Measurements from ENCODE around the gene PTPN11.
"Not testable (repeated sequence)": the region's sequence is repeated elsewhere in the genome, so short reads cannot be mapped to it uniquely, and the experiment has no call there.

PTPN11 gene

DNA sequence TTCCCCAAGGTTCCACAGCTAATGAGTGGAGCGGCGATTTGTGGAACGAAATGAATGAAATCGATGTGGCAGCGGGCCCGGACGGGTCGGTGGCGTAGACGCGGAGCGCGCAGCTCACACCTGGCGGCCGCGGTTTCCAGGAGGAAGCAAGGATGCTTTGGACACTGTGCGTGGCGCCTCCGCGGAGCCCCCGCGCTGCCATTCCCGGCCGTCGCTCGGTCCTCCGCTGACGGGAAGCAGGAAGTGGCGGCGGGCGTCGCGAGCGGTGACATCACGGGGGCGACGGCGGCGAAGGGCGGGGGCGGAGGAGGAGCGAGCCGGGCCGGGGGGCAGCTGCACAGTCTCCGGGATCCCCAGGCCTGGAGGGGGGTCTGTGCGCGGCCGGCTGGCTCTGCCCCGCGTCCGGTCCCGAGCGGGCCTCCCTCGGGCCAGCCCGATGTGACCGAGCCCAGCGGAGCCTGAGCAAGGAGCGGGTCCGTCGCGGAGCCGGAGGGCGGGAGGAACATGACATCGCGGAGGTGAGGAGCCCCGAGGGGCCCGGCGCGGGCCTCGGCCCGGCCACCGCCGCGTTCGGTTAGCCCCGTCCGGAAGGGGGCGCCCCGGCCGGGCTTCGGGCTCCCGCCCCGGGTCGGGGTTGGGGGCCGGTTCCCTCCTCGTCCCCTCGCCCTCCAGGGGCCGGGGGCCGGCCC is at the start of gene PTPN11:
Gene PTPN11 (plus strand): TSS at position 340 of the 689 bp plus-strand sequence. CDS start 165 bp downstream, at position 505.
- peak in 54 of 56 donors; percentile 49 to 95 (median 82) for DNase-seq

DNA sequence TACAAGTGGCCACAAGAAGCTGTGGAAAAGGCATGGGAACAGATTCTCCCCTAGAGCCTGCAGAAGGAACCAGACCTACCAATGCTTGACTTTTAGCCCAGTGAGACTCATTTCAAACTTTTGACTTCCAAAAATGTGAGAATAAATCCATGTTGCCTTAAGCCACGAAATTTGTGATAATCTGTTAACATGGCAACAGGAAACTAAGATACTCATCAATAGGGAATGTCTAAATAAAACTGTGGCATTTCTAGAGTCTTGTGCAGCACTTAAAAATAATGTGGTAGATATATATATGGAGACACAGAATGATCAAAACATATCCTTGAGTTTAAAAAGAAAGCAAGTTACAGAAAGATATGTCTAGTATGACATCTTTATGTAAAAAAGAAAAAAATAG is 48.5 kb upstream of the PTPN11 start:
- no peak for DNase-seq

- no peak for DNase-seq
These were observed 47.8 kb upstream of the PTPN11 start for GRCh38 chr12:112370868-112371510.

DNA sequence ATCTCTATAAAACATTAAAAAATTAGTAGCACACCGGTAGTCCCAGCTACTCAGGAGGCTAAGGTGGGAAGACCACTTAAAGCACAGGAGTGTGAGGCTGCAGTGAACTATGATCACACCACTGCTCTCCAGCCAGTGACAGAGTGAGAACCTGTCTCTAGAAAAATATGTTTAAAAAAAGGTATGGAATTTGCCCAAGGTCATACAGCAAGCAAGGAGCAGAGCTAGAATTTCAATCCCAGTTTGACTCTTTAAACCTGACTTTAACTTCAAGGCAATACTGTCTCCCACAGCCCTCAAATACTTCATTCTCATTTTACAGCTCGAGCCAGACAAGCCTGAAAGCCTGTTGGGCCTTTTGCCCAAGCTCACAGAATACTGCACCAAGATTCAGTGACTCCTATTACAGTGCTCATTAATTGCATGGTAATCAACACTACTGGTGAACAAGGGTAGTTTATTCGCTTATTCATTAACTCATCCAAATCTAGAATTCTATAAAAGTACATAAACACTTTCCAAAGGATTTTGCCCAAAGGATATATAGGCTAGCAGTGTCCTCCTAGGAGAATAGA is 44.5 kb upstream of the PTPN11 start:
- no peak for DNase-seq

GRCh38 chr12:112375105-112375504 is 43.6 kb upstream of the PTPN11 start:
- DNase-seq = no peak

- peak in 23 of 56 donors; percentile 2 to 58 (median 25) for DNase-seq
These were observed 37.9 kb upstream of the PTPN11 start for GRCh38 chr12:112380663-112381405.

DNA sequence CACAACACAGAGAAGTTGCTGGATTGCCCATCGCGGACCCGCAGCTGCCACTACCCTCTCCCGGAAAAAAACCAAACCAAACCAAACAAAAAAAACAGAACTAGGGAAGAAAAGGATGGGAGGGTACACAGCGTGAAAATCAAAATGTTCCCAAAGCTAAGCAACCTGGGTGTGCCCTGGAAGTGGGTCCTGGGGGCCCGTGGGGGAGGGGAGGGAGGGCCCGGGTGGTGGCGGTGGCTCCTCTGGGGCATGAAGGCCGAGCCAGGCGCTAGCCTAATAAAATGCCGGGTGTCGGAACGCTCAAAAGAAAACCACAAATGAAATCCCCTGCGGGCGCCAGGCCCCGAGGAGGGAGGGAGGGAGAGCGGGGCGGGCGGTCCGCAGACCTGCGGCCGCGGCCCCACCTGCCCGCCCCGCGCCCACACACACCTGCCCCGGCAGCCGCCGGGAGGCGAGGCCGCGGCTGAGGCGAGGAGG is 37.3 kb upstream of the PTPN11 start:
- peak in 22 of 56 donors; percentile 5 to 45 (median 34) for DNase-seq

DNA sequence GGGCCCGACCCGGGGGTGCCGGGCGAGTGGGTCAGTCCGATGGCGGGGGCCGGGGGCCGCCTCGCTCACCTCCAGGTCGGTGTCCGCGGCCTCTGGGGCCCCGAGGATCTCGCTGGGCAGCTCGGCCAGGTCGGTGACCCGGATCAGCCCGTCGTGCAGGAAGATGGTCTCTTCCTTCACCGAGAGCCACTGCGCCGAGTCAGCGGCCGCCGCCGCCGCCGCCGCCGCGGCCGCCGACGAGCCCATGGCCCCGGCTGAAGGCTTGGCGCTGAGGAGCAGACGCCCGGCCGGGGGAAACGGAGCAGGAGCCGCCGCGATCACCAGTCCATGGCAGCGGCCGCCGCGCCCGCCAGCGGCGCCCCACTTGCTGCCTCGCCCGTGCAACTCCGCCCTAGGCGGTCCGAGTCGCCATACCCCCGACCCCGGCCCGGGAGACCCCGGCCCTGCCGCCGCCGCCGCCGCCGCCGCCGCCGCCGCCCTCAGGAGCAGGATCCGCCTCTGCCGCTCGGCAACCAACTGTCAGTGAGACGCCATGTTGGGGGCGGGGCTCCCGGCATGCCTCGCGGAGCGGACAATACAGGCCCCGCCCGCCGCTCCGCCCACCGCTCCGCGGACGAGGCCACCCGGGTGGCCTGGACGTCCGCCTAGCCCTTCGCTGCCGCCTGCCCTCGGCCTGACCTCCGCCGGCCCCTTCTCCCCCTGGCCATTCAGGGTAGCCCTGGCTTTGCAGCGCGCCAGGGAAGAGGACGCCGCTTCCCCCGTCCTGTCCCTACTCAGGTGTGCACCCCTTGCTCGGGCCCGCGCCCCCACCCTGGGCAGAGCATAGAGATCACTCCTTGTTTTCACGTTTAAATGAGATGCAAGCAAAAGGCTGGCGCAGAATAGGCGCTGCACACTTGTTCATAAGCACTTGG is 36.6 kb upstream of the PTPN11 start, which contains the start of gene HECTD4:
Gene HECTD4 (minus strand): TSS at position 549 of the 914 bp plus-strand sequence. CDS start 303 bp downstream, at position 246.
- DNase-seq = peak; percentile 42 to 97 (median 88)

DNA sequence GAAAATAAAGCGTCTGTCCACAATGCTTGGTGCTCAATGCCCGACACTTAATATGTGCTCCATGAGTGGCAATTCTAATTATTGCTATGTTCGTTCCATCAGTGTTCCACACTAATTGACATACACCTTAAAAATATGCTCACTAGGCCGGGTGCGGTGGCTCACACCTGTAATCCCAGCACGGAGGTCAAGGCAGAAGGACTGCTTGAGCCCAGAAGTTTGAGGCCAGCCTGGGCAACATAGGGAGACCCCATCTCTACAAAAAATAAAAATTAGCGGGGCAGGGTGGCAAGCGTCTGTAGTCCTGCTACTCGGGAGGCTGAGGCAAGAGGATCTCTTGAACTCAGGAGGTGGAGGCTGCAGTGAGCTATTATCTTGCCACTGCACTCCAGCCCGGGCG is 35.9 kb upstream of the PTPN11 start:
- DNase-seq = peak in 1 of 56 donors; percentile 31

DNA sequence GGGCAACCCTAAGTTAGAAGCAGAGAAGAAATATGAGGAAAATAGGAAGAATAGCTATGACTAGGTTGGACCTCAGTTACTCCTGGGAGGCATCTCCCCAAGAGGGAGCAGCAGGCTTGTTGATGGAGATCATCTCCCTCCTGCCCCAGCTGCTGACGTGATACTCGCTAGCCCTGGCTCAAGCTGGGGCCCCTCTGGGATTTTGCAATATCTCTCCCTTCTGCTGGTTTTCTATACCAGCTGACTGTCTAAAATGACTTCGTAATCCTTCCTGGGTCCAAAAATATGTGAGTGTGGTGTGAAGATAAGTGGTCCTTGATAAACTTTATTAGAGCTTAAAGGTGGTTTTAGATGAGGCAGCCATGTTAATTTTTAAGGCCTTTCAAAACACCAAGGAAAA is 32.0 kb upstream of the PTPN11 start:
- DNase-seq = no peak

DNA sequence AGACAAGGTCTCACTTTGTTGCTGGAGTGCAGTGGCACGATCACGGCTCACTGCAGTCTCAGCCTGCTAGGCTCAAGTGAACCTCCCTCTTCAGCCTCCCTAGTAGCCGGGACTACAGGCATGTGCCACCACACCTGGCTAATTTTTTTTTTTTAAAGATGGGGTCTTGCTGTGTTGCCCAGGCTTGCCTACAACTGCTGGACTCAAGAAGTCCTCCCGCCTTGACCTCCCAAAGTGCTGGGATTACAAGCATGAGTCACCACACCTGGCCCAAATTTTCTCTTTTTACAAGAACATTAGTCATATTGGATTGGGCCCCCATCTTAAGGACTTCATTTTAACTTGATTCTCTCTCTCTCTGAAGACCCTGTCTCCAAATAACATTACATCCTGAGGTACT is 29.5 kb upstream of the PTPN11 start:
- DNase-seq = no peak

- not testable (repeated sequence) for DNase-seq
These were observed 28.7 kb upstream of the PTPN11 start for GRCh38 chr12:112389922-112390654.

DNA sequence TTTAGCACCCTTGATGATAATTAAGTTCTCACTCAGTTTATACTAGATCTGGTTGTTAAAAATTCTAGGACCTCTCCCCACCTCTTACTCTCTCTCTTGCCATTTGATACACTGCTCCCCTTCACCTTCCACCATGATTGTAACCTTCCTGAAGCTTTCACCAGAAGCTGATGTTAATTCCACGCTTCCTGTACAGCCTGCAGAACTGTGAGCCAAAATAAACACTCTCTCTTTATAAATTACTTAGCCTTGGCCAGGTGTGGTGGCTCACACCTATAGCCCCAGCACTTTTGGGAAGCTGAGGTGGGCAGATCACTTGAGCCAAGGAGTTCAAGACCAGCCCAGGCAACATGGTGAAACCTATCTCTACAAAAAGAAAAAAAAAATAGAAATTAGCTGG is 25.4 kb upstream of the PTPN11 start:
- no peak for DNase-seq

DNA sequence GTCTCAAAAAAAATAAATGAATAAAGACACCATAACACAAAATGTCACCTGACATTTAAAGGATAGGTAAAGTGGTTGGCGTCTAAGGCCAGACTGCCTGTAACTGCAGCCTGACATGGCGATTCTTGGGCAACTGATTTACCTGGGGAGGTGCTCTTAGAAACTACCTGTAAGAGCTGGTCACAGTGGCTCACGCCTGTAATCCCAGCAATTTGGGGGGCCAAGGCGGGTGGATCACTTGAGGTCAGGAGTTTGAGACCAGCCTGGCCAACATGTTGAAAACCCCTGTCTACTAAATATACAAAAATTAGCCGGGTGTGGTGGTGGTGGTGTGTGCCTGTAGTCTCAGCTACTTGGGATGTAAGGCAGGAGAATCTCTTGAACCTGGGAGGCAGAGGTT is 17.7 kb upstream of the PTPN11 start:
- no peak for DNase-seq

- DNase-seq = no peak
These were observed 16.7 kb upstream of the PTPN11 start for GRCh38 chr12:112401903-112402498.

DNA sequence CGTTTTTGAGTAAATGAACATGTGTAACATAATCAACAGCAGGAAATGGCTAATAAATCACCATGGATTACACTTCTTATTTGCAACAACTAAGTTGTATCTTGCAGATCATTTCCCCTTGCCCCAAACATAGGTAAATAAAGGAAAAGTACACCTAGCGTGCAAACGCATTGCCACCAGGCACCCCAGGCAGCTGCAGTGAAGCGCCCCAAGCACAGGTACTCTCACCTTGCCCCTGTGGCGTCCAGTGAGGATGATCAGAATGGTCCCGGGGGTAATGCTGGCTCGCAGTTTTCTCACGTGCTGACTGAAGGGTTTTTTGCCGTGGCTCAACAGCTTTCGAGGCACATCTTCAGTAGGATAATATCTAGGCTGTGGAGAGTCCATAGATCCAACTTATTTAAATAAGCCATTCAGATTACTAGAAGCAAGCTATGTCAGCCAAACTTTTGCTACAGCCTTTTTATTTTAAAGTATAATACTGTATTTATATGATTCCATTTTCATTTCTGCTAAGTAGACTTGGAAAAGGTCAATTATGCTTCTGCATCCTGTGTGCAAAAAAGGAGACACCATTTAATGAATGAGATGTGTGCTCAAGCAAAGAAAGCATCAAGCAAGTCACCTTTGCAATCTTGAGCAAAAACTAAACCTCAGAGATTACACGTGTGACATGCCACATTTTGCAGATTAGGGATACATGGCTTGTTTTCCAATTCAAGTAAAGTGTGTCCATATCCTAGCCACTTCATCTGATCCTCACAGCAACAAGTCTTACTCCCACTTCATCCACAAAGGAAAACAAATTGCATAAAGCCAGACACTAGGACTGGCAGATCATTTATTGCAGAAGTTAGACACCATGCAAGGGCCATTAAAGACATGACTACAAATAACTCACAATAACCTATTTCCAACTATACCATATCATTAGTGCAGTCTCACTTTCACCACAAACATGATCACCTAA is 11.9 kb upstream of the PTPN11 start:
- DNase-seq = no peak

DNA sequence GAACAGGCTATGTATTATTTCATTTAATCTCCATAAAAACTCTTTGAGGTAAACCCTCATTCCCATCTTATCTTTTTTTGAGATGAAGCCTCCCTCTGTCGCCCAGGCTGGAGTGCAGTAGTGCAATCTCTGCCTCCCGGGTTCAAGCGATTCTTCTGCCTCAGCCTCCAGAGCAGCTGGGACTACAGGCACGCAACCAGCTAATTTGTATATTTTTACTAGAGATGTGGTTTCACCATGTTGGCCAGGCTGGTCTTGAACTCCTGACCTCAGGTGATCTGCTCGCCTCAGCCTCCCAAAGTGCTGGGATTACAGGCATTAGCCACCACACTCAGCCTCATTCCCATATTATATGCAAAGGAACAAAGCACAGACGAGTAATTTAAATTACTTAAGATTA is 11.1 kb upstream of the PTPN11 start:
- not testable (repeated sequence) for DNase-seq

DNA sequence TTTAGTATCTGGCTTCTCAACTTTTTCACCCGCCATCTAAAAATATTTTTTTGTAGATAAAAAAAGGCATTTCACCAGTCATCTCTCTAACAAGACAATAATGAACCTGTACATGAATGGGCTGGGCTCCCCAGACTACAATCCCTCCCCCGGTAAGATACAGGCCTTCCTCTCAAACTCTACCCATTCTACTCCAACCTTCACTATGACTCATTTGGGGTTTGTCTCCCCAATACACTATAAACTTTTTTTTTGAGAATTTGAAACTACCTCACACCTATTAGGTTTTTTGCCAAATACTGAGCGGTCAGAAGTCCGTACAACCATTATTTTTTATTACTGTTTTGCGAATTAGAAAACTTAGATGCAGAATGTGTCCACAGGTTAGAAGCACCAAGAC is 10.1 kb upstream of the PTPN11 start:
- no peak for DNase-seq

Measured in nucleus accumbens (tissue), 56 donors.